Activated naive CD8-positive, alpha-beta T cell treated with anti-CD3 and anti-CD28 coated beads, Interleukin-2, amount 10 ng/mL, durations not matched to agents 7 days and 5 days (primary cell): ENCODE measurements around the gene TFR2. TPM values are rescaled to one million over a fixed set of nuclear protein-coding genes. Genes with fewer than 3 reads are reported as not detected.
A peak's percentile ranks its signal among the peaks of the same experiment; 100 is the strongest.
"Not testable (repeated sequence)": the region's sequence is repeated elsewhere in the genome, so short reads cannot be mapped to it uniquely, and the experiment has no call there.

Source experiments
- ATAC-seq: fragments of 150-1000 bp; cut with Tn5 transposase; one replicate; pipeline ENCODE4 v1.10.0; 2021; ENCODE audit warnings: low read depth, moderate library complexity
- POLR2A ChIA-PET: fragments of 350-600 bp; sonication (Branson Sonifier 250); formaldehyde crosslinking; loops from one replicate; lab custom pipeline; 2021; ENCODE audit warnings: antibody characterized with exemption; lab: Charles Lee
- DNase-seq: peaks from one replicate; pipeline ENCODE4 v3.0.0; 2021
- H3K27ac Mint-ChIP-seq: one replicate; pipeline ENCODE4 v1.8.0; 2022; ENCODE audit warnings: mild to moderate bottlenecking, mixed read lengths
- H3K27me3 Mint-ChIP-seq: one replicate; pipeline ENCODE4 v1.8.0; 2022; ENCODE audit warnings: mild to moderate bottlenecking, moderate library complexity, mixed read lengths
- H3K36me3 Mint-ChIP-seq: one replicate; pipeline ENCODE4 v1.8.0; 2021; ENCODE audit warnings: mild to moderate bottlenecking, mixed read lengths
- H3K4me1 Mint-ChIP-seq: one replicate; pipeline ENCODE4 v1.8.0; 2021; ENCODE audit warnings: mixed read lengths
- H3K4me3 Mint-ChIP-seq: one replicate; pipeline ENCODE4 v1.8.0; 2022; ENCODE audit warnings: mild to moderate bottlenecking, moderate library complexity, mixed read lengths
- H3K9me3 Mint-ChIP-seq: one replicate; pipeline ENCODE4 v1.8.0; 2021; ENCODE audit warnings: mixed read lengths
- total RNA-seq, 2 experiments: library from RNA; stranded (reverse); gene quantifications; one replicate each; pipeline ENCODE4 v1.2.3, GENCODE V29; 2021

TFR2 gene
- total RNA-seq, 2 experiments from 2014 or later = 9.1 to 11.0 TPM

- H3K27ac Mint-ChIP-seq, POLR2A ChIA-PET, DNase-seq, H3K9me3 Mint-ChIP-seq, H3K4me1 Mint-ChIP-seq, ATAC-seq, H3K4me3 Mint-ChIP-seq, H3K36me3 Mint-ChIP-seq: not testable (repeated sequence)
- peaks cover 23% of the 10 kb centered on the region for H3K27me3 Mint-ChIP-seq
These were observed 20.9 kb upstream of the TFR2 start for GRCh38 chr7:100662194-100662776.

DNA sequence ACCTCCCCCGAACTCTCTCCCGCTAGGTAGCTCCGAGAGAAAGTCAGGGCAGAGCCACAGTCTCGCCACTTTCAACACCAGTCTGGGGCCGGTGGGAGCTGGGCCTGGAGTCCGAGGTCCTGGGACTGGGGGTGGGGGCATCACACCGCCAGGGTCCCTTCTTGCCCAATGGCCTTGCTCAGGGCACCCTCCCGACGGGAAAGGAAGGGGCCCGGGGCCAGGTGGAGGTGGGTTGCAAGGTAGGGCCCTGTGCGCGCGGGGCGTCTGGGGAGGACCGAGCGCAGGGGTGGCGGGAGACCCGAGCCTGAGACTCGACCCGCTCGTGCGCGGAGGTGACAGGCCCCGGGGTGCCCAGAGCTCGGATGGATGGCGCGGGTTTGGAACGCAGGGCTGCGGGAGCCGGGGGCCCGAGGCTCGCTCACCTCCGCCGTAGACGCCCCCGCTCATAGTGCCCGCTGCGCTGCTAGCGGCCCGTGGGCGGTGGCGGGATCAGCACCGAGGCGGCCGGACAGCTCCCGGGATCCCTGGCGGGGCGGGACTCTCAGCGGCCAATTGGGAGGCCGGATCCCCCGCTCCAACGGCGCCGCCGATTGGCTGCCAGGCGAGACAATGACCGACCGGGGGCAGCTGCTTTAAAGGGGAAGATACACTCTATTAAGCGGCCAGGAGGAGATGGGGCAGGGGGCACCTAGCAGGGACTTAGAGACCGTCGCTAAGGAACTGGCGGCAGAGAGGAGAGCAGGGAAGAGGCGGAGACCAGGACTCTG is 14.7 kb upstream of the TFR2 start, which contains the start of gene ACTL6B:
Gene ACTL6B (minus strand): TSS at position 541 of the 767 bp plus-strand sequence. CDS start 94 bp downstream, at position 447.
- DNase-seq (peak; percentile 80), ATAC-seq (peak; percentile 83)
- no peak within 1 kb of the TSS for H3K4me3 Mint-ChIP-seq
- peaks cover 4% of the 10 kb centered on the region for H3K4me1 Mint-ChIP-seq
- POLR2A ChIA-PET = interaction anchor here (1.1 kb wide), 1 partner anchor 22 kb away, joined by 4 read pairs; no protein-coding TSS in a partner anchor
- H3K9me3 Mint-ChIP-seq = no peaks in the 10 kb centered on the region
- H3K27me3 Mint-ChIP-seq = peaks cover 52% of the 10 kb centered on the region
- H3K36me3 Mint-ChIP-seq = no peaks in the 10 kb centered on the region
- no peak within 1 kb of the TSS for H3K27ac Mint-ChIP-seq

DNA sequence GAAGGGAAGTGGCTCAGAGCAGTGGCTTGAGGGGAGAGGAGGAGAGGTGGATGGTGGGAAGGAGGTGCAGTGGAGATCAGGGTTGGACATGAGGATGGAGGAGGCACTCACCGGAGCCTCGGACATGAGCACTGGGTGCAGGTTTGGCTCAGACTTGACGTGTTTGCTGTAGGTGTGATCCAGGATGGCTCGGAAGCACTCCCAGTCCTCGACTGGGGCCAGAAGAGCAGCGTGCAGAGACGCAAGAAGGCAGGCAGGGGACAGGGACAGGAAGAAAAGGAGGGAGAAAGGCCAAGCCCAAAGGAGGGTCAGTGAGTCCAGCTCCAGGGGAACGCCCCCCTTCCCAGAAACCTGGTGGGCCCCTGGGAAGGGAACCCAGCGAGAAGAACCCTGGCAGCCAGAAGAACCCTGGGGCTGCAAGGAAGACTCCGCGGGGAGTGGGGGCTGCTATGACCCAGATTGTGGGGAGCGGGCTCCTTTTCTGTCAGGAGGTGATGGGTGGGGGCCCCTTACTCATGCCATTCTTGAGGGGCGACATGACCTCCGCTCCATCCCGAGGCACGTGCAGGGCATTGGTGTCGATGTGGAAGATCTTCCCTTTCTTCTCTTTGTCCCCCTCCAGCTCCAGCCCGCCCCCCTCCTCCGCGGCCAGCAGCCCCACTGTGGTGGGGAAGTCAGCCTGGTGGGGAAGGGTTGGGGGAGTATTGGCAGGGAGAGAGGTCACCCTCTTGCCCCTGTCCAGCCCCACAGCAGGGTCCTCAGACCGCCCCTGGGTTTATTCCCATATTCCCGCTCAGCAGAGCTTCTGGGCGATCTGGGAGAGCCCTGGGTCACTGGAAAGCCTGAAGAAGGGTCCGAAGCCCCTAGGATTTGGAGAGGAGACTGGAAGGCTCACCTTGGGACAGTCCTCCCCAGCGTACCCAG is 13.8 kb upstream of the TFR2 start:
- DNase-seq = no peak
- H3K4me3 Mint-ChIP-seq = no peak overlapping the region
- no peak overlapping the region for H3K27ac Mint-ChIP-seq
- H3K36me3 Mint-ChIP-seq = no peaks in the 10 kb centered on the region
- peaks cover 4% of the 10 kb centered on the region for H3K4me1 Mint-ChIP-seq
- ATAC-seq = no peak
- POLR2A ChIA-PET = no interaction called here
- H3K9me3 Mint-ChIP-seq = no peaks in the 10 kb centered on the region
- peaks cover 55% of the 10 kb centered on the region for H3K27me3 Mint-ChIP-seq

GRCh38 chr7:100649826-100650565 is 8.6 kb upstream of the TFR2 start:
- no peaks in the 10 kb centered on the region for H3K9me3 Mint-ChIP-seq
- H3K4me1 Mint-ChIP-seq = peaks cover 2% of the 10 kb centered on the region
- H3K36me3 Mint-ChIP-seq = no peaks in the 10 kb centered on the region
- DNase-seq (no peak), ATAC-seq (no peak)
- peaks cover 19% of the 10 kb centered on the region for H3K27me3 Mint-ChIP-seq
- POLR2A ChIA-PET = interaction anchor here (0.6 kb wide), 1 partner anchor 24 kb away, joined by 3 read pairs; no protein-coding TSS in a partner anchor
- no peak overlapping the region for H3K4me3 Mint-ChIP-seq
- no peak overlapping the region for H3K27ac Mint-ChIP-seq

- Mint-ChIP-seq H3K36me3 (no peaks in the 10 kb centered on the region), H3K4me3 (no peak overlapping the region), H3K4me1 (no peaks in the 10 kb centered on the region), H3K9me3 (no peaks in the 10 kb centered on the region), H3K27ac (no peak overlapping the region), H3K27me3 (peaks cover under 1% of the 10 kb centered on the region)
- ATAC-seq = peak; percentile 63
- POLR2A ChIA-PET = no interaction called here
- no peak for DNase-seq
These were observed 1.2 kb upstream of the TFR2 start for GRCh38 chr7:100642534-100642907.

DNA sequence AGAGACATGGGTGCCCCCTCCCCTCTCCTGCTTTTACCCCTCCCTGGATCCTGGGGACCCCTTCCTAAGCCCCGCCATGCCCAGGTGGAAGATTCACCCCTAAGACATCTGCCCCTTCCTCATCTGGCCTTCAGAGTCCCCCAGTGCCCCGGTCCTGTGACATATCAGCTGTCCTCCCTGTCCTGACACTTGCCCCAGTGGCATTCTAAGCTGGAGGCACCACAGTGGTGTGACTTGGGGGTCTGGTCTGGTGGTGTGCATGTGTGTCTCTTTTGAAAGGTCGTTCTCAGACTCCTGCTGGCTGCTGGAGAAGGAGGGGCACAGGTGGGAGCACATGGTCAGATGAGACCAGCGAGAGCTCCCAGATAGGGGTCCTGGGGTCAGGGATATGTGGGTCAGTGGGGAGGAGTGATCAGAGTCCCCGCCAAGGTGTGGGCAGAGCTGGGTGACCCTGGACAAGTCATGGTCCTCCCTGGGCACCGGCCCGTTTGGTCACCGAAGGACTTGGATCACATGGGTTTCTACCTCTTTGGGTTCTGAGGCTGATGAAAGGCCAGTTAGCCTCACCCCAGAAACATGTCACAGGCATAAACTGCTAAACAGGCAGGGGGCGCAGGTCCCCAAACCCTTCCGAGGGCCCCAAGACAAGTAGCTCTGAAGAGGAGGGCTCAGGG is 645 bp upstream of the TFR2 start:
- Mint-ChIP-seq H3K27ac (no peak overlapping the region), H3K9me3 (no peaks in the 10 kb centered on the region), H3K27me3 (no peaks in the 10 kb centered on the region), H3K36me3 (no peaks in the 10 kb centered on the region), H3K4me3 (no peak overlapping the region), H3K4me1 (no peaks in the 10 kb centered on the region)
- POLR2A ChIA-PET = no interaction called here
- ATAC-seq (no peak), DNase-seq (no peak)

DNA sequence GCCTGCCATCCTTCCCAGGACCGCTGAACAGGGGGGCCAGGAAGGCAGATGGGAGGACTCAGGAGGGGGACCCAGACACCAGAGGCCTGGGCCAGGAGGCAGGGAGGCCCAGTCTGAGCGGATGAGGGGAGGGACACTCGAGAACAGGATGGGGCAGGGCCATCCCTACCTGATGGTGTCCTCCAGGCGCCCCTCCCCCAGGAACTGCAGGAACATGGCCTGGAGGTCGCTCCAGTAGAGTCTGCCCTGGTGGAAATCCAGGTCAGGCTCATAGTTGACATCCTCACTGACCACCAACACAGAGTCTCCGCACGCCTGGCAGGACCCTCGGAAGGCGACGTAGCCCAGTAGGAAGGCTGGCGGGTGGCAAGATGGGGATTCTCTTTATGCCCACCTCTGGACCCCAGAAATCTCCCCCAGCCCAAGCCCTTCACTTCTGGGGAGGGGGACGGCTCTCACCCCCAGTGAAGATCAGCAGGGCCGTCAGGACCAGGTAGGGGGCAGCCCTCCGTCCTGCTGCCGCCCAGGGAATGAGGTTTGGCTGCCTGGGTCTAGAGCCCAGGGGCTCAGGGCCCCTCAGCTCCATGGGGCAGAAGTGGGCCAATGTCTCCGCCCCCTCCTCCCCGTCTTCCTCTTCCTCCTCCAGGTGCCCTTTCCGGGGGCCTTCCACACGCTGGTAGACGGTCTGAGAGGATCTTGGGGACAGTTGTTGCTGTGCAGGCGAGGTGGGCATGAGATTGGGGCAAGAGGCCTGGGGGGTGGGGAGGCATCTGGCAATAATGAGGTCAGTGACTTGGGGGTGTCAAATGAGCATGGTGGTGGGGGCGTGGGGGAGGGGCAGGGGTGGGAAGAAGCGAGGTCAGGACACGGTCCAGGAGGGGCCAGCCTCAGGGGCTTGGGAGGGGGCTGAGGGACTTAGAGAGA is 573 bp downstream of the TFR2 start:
- Mint-ChIP-seq H3K27ac (no peak overlapping the region), H3K27me3 (peaks cover 5% of the 10 kb centered on the region), H3K36me3 (peaks cover 4% of the 10 kb centered on the region), H3K4me1 (no peaks in the 10 kb centered on the region), H3K4me3 (no peak overlapping the region), H3K9me3 (no peaks in the 10 kb centered on the region)
- POLR2A ChIA-PET = no interaction called here
- no peak for ATAC-seq
- no peak for DNase-seq

- Mint-ChIP-seq H3K36me3 (peaks cover 5% of the 10 kb centered on the region), H3K27me3 (peaks cover 5% of the 10 kb centered on the region), H3K4me3 (no peak overlapping the region), H3K27ac (no peak overlapping the region), H3K4me1 (no peaks in the 10 kb centered on the region), H3K9me3 (no peaks in the 10 kb centered on the region)
- POLR2A ChIA-PET = interaction anchor here (0.7 kb wide), 1 partner anchor 243 kb away, joined by 3 read pairs; no protein-coding TSS in a partner anchor
- DNase-seq (no peak), ATAC-seq (no peak)
These were observed 1.3 kb downstream of the TFR2 start for GRCh38 chr7:100639995-100640516.

- DNase-seq = peak; percentile 73
- POLR2A ChIA-PET = interaction anchor here (0.8 to 3.5 kb wide), 12 partner anchors 19 to 154 kb away, joined by 3 to 23 read pairs (median 8); partner anchors contain the start of genes FBXO24, GNB2, LRCH4 and MOSPD3
- H3K36me3 Mint-ChIP-seq = peaks cover 7% of the 10 kb centered on the region
These were observed 8.2 kb downstream of the TFR2 start for GRCh38 chr7:100632951-100633717.

GRCh38 chr7:100630066-100630465 is 11.3 kb downstream of the TFR2 start:
- H3K9me3 Mint-ChIP-seq = no peaks in the 10 kb centered on the region
- peak overlapping the region; percentile 18 for H3K4me3 Mint-ChIP-seq
- POLR2A ChIA-PET = interaction anchor here (1.0 to 1.4 kb wide), 3 partner anchors 10 to 44 kb away, joined by 3 to 4 read pairs (median 4); partner anchors contain the start of genes FBXO24, LRCH4 and MOSPD3
- H3K27ac Mint-ChIP-seq = peak overlapping the region; percentile 57
- peaks cover 40% of the 10 kb centered on the region for H3K4me1 Mint-ChIP-seq
- peaks cover 4% of the 10 kb centered on the region for H3K36me3 Mint-ChIP-seq
- no peak for DNase-seq
- H3K27me3 Mint-ChIP-seq = peaks cover 7% of the 10 kb centered on the region
- ATAC-seq = no peak

More at GRCh38 chr7:100632951-100633717, 8.2 kb downstream of the TFR2 start:
- Mint-ChIP-seq H3K4me1 (peaks cover 31% of the 10 kb centered on the region), H3K27me3 (peaks cover 12% of the 10 kb centered on the region), H3K9me3 (no peaks in the 10 kb centered on the region), H3K27ac (peak overlapping the region; percentile 87), H3K4me3 (peak overlapping the region; percentile 87)
- peak; percentile 71 for ATAC-seq
